Mesenchymal stem cell (in vitro differentiated cells and primary cell): Measurements from ENCODE around the gene ATP8B2.
"Not testable (repeated sequence)": the region's sequence is repeated elsewhere in the genome, so short reads cannot be mapped to it uniquely, and the experiment has no call there.

Experiments
- DNase-seq: peaks from one replicate; pipeline ENCODE4 v3.0.0-alpha.2; 2013
- H2AFZ ChIP-seq: one replicate; pipeline ENCODE4 v1.6.1; 2013; ENCODE audit warnings: low read depth, mild to moderate bottlenecking, control low read depth, inconsistent platforms, low read length, moderate library complexity
- H2AK5ac ChIP-seq: 2 replicates; pipeline ENCODE4 v1.6.1; 2013; ENCODE audit warnings: low read length, moderate library complexity, mild to moderate bottlenecking, inconsistent platforms; ENCODE audit not compliant: severe bottlenecking
- H2BK120ac ChIP-seq: one replicate; pipeline ENCODE4 v1.6.1; 2013; ENCODE audit warnings: low read depth, mild to moderate bottlenecking, inconsistent platforms, low read length, moderate library complexity
- H2BK12ac ChIP-seq, 2 experiments: one replicate each; pipeline ENCODE4 v1.6.1; 2013; ENCODE audit warnings: inconsistent platforms in 2 of 2, low read length in 2 of 2, mild to moderate bottlenecking in 2 of 2, moderate library complexity in 2 of 2, control low read depth in 1 of 2
- H2BK15ac ChIP-seq: one replicate; pipeline ENCODE4 v1.6.1; 2013; ENCODE audit warnings: mild to moderate bottlenecking, low read depth, inconsistent platforms; ENCODE audit not compliant: poor library complexity, severe bottlenecking
- H2BK5ac ChIP-seq: 2 replicates; pipeline ENCODE4 v1.6.1; 2013; ENCODE audit warnings: low read depth, mild to moderate bottlenecking, low read length, control low read depth, inconsistent platforms; ENCODE audit not compliant: poor library complexity, severe bottlenecking
- H3K14ac ChIP-seq, 2 experiments: one replicate each; pipeline ENCODE4 v1.6.1; 2013; ENCODE audit warnings: inconsistent platforms in 2 of 2, low read length in 2 of 2, control low read depth in 1 of 2, mild to moderate bottlenecking in 1 of 2, moderate library complexity in 1 of 2
- H3K18ac ChIP-seq, 2 experiments: one replicate each; pipeline ENCODE4 v1.6.1; 2013; ENCODE audit warnings: inconsistent platforms in 2 of 2, low read length in 2 of 2, control low read depth in 1 of 2, low read depth in 1 of 2, mild to moderate bottlenecking in 1 of 2
- H3K23ac ChIP-seq, 2 experiments: one replicate each; pipeline ENCODE4 v1.6.1; 2013; ENCODE audit warnings: inconsistent platforms in 2 of 2, low read length in 2 of 2, mild to moderate bottlenecking in 2 of 2, moderate library complexity in 2 of 2, control low read depth in 1 of 2
- H3K27ac ChIP-seq: 2 replicates; pipeline ENCODE4 v1.5.1; 2013; ENCODE audit warnings: mild to moderate bottlenecking, moderate library complexity, low read length, control low read depth, inconsistent platforms; ENCODE audit not compliant: poor library complexity, severe bottlenecking
- H3K27me3 ChIP-seq, 2 experiments: 2 replicates each; pipeline versions ENCODE4 v1.6.1 to v1.7.0; 2013; ENCODE audit warnings: low read length in 2 of 2, mild to moderate bottlenecking in 2 of 2, moderate library complexity in 2 of 2, control low read depth in 1 of 2, inconsistent platforms in 1 of 2; ENCODE audit not compliant: control insufficient read depth in 1 of 2, insufficient read depth in 1 of 2
- H3K36me3 ChIP-seq, 2 experiments: 2 replicates each; pipeline versions ENCODE4 v1.6.1 to v1.7.0; 2013; ENCODE audit warnings: low read length in 2 of 2, control low read depth in 1 of 2, inconsistent platforms in 1 of 2, low read depth in 1 of 2, mild to moderate bottlenecking in 1 of 2; ENCODE audit not compliant: insufficient read depth in 2 of 2, control insufficient read depth in 1 of 2
- H3K4ac ChIP-seq, 2 experiments: one replicate each; pipeline ENCODE4 v1.6.1; 2013; ENCODE audit warnings: inconsistent platforms in 2 of 2, low read length in 2 of 2, mild to moderate bottlenecking in 2 of 2, moderate library complexity in 2 of 2, control low read depth in 1 of 2, low read depth in 1 of 2
- H3K4me1 ChIP-seq: 2 replicates; pipeline ENCODE4 v1.6.1; 2013; ENCODE audit warnings: low read depth, low read length, control low read depth; ENCODE audit not compliant: control insufficient read depth, insufficient read depth
- H3K4me2 ChIP-seq: 2 replicates; pipeline ENCODE4 v1.6.1; 2013; ENCODE audit warnings: low read length, mild to moderate bottlenecking, inconsistent platforms; ENCODE audit not compliant: poor library complexity, severe bottlenecking
- H3K4me3 ChIP-seq, 2 experiments: 2 replicates each; pipeline versions ENCODE4 v1.5.1 to v1.7.0; 2013; ENCODE audit warnings: low read length in 2 of 2, mild to moderate bottlenecking in 2 of 2, control low read depth in 1 of 2, low read depth in 1 of 2; ENCODE audit not compliant: insufficient read depth in 1 of 2
- H3K79me1 ChIP-seq: replicated peaks from 2 replicates; pipeline ENCODE4 v1.6.1; 2013; ENCODE audit warnings: mild to moderate bottlenecking, control low read depth, low read length, inconsistent platforms; ENCODE audit not compliant: poor library complexity, severe bottlenecking
- H3K9ac ChIP-seq: 2 replicates; pipeline ENCODE4 v1.7.0; 2013; ENCODE audit warnings: mild to moderate bottlenecking, low read length, moderate library complexity
- H3K9me3 ChIP-seq: 2 replicates; pipeline ENCODE4 v1.7.0; 2013; ENCODE audit warnings: mild to moderate bottlenecking, low read length; ENCODE audit not compliant: control insufficient read depth
- H4K8ac ChIP-seq: one replicate; pipeline ENCODE4 v1.6.1; 2013; ENCODE audit warnings: inconsistent platforms, mild to moderate bottlenecking, low read length, moderate library complexity
- H4K91ac ChIP-seq: one replicate; pipeline ENCODE4 v1.6.1; 2013; ENCODE audit warnings: mild to moderate bottlenecking, low read length, inconsistent platforms
- WGBS: methylation state at CpG from one replicate; pipeline ENCODE4 v1.1.7; 2013; ENCODE audit warnings: mixed read lengths; 5-methylcytosine and 5-hydroxymethylcytosine counted together

ATP8B2 gene

GRCh38 chr1:154320882-154321608 lies 4.3 kb upstream of the ATP8B2 start, which contains the start of gene AQP10:
Gene AQP10, plus strand, starts transcription at chr1:154321093. Its CDS starts 63 bp downstream, at chr1:154321156.
- 23% methylated on average over 4 of the region's 9 CpGs for WGBS
- Histone ChIP-seq H3K4ac (no peak within 1 kb of the TSS), H3K23ac (no peak within 1 kb of the TSS)

GRCh38 chr1:154321609-154321934 lies 3.8 kb upstream of the ATP8B2 start:
- not testable (repeated sequence) for H3K4ac ChIP-seq, H3K18ac ChIP-seq, H3K9ac ChIP-seq, H4K8ac ChIP-seq, H2BK120ac ChIP-seq, H2BK5ac ChIP-seq, H3K4me2 ChIP-seq, H2AK5ac ChIP-seq, H2AFZ ChIP-seq, H3K79me1 ChIP-seq, H3K4me1 ChIP-seq, H2BK12ac ChIP-seq, H3K9me3 ChIP-seq, H3K4me3 ChIP-seq, DNase-seq, H3K27ac ChIP-seq, H4K91ac ChIP-seq, H3K36me3 ChIP-seq, H3K14ac ChIP-seq, H3K23ac ChIP-seq, H2BK15ac ChIP-seq
- peaks cover 16 to 24% of the 10 kb centered on the region in 2 experiments for H3K27me3 ChIP-seq

More at GRCh38 chr1:154320882-154321608, 4.3 kb upstream of the ATP8B2 start, which contains the start of gene AQP10:
- Histone ChIP-seq H2AFZ (no peak within 1 kb of the TSS), H3K27ac (no peak within 1 kb of the TSS), H3K9ac (no peak within 1 kb of the TSS), H2BK5ac (no peak within 1 kb of the TSS), H2BK15ac (no peak within 1 kb of the TSS), H3K79me1 (no peaks in the 10 kb centered on the region), H4K91ac (no peak within 1 kb of the TSS), H2AK5ac (no peak within 1 kb of the TSS), H3K4me2 (no peak within 1 kb of the TSS), H4K8ac (no peak within 1 kb of the TSS), H2BK120ac (no peak within 1 kb of the TSS), H3K4me3 (no peak within 1 kb of the TSS), H2BK12ac (no peak within 1 kb of the TSS), H3K27me3 (peaks cover 16 to 24% of the 10 kb centered on the region in 2 experiments), H3K18ac (no peak within 1 kb of the TSS), H3K9me3 (peaks cover 10% of the 10 kb centered on the region), H3K4me1 (peaks cover 4% of the 10 kb centered on the region), H3K14ac (no peak within 1 kb of the TSS), H3K36me3 (no peaks in the 10 kb centered on the region)
- peak; percentile 52 for DNase-seq

GRCh38 chr1:154323493-154323892 lies 1.8 kb upstream of the ATP8B2 start:
- Histone ChIP-seq H3K9ac (no peak overlapping the region), H3K36me3 (no peaks in the 10 kb centered on the region), H4K91ac (no peak overlapping the region), H3K4me2 (no peak overlapping the region), H2BK5ac (no peak overlapping the region), H3K18ac (no peak overlapping the region), H3K9me3 (no peaks in the 10 kb centered on the region), H3K14ac (no peak overlapping the region), H3K79me1 (peaks cover 11% of the 10 kb centered on the region), H2BK15ac (no peak overlapping the region), H3K23ac (no peak overlapping the region), H3K27ac (no peak overlapping the region), H3K4me3 (no peak overlapping the region), H3K27me3 (peaks cover 16 to 24% of the 10 kb centered on the region in 2 experiments), H3K4ac (no peak overlapping the region), H2AK5ac (no peak overlapping the region), H3K4me1 (peaks cover 24% of the 10 kb centered on the region), H4K8ac (no peak overlapping the region), H2AFZ (no peak overlapping the region), H2BK120ac (no peak overlapping the region), H2BK12ac (no peak overlapping the region)
- DNase-seq, result no peak
- WGBS, result 86% methylated on average over 7 of the region's 7 CpGs

- Histone ChIP-seq H3K9ac (peak overlapping the region; percentile 91), H3K4me2 (no peak overlapping the region), H3K18ac (no peak overlapping the region), H2BK5ac (no peak overlapping the region), H2AFZ (no peak overlapping the region), H3K4ac (no peak overlapping the region), H2BK15ac (peak overlapping the region; percentile 86), H3K9me3 (no peaks in the 10 kb centered on the region), H3K27me3 (peaks cover 16 to 24% of the 10 kb centered on the region in 2 experiments), H3K36me3 (no peaks in the 10 kb centered on the region), H3K79me1 (peaks cover 11% of the 10 kb centered on the region), H3K27ac (no peak overlapping the region), H4K91ac (no peak overlapping the region), H3K4me1 (peaks cover 29% of the 10 kb centered on the region), H3K4me3 (peak overlapping the region in 1 of 2 experiments; percentile 89), H4K8ac (no peak overlapping the region), H2BK120ac (no peak overlapping the region), H3K23ac (no peak overlapping the region), H2BK12ac (no peak overlapping the region), H2AK5ac (no peak overlapping the region), H3K14ac (no peak overlapping the region)
- WGBS, result 100% methylated on average over 1 of the region's 2 CpGs
- no peak for DNase-seq
These were observed 1.1 kb upstream of the ATP8B2 start for GRCh38 chr1:154324241-154324640.
